HG03139 (cell line): ENCODE results near the gene APLF.
"Not testable (repeated sequence)": the region's sequence is repeated elsewhere in the genome, so short reads cannot be mapped to it uniquely, and the experiment has no call there.

Source experiments
- ATAC-seq: cut with Tn5 transposase; IDR thresholded peaks from one replicate; pipeline ENCODE4 v1.9.1; 2021; ENCODE audit not compliant: unreplicated experiment

The APLF gene

GRCh38 chr2:68521037-68521436 is 53.7 kb downstream of the APLF start:
- ATAC-seq: no peak

- not testable (repeated sequence) for ATAC-seq
Observed at GRCh38 chr2:68526943-68527342, 59.6 kb downstream of the APLF start.

GRCh38 chr2:68527343-68528081 is 60.1 kb downstream of the APLF start:
- ATAC-seq: not testable (repeated sequence)

GRCh38 chr2:68529156-68529555 is 61.8 kb downstream of the APLF start:
- not testable (repeated sequence) for ATAC-seq

GRCh38 chr2:68529651-68530050 is 62.3 kb downstream of the APLF start:
- not testable (repeated sequence) for ATAC-seq

- ATAC-seq: no peak
Observed at GRCh38 chr2:68536000-68536399, 68.6 kb downstream of the APLF start.

- no peak for ATAC-seq
Observed at GRCh38 chr2:68537011-68537410, 69.6 kb downstream of the APLF start.

GRCh38 chr2:68537809-68538208 is 70.4 kb downstream of the APLF start:
- ATAC-seq: no peak

- ATAC-seq: no peak
Observed at GRCh38 chr2:68544811-68545210, 77.4 kb downstream of the APLF start.

- ATAC-seq: no peak
Observed at GRCh38 chr2:68548396-68548795, 81.0 kb downstream of the APLF start.

GRCh38 chr2:68553098-68553497 is 85.7 kb downstream of the APLF start:
- no peak for ATAC-seq

GRCh38 chr2:68555425-68556206 is 88.2 kb downstream of the APLF start:
- ATAC-seq: not testable (repeated sequence)

GRCh38 chr2:68556381-68556780 is 89.0 kb downstream of the APLF start:
- no peak for ATAC-seq

GRCh38 chr2:68558576-68558975 is 91.2 kb downstream of the APLF start:
- ATAC-seq: no peak

- ATAC-seq: no peak
Observed at GRCh38 chr2:68559692-68560091, 92.3 kb downstream of the APLF start.

- ATAC-seq: no peak
Observed at GRCh38 chr2:68560545-68560944, 93.2 kb downstream of the APLF start.

- no peak for ATAC-seq
Observed at GRCh38 chr2:68561372-68561771, 94.0 kb downstream of the APLF start.

- no peak for ATAC-seq
Observed at GRCh38 chr2:68562934-68563333, 95.5 kb downstream of the APLF start.

GRCh38 chr2:68564426-68564825 is 97.0 kb downstream of the APLF start:
- ATAC-seq: no peak

- no peak for ATAC-seq
Observed at GRCh38 chr2:68565273-68565672, 97.9 kb downstream of the APLF start.

- no peak for ATAC-seq
Observed at GRCh38 chr2:68565858-68566257, 98.5 kb downstream of the APLF start.

GRCh38 chr2:68566362-68566761 is 99.0 kb downstream of the APLF start:
- no peak for ATAC-seq
